ENCODE data around the gene AGTRAP. TPM values are rescaled to one million over a fixed set of nuclear protein-coding genes. Genes with fewer than 3 reads are reported as not detected.
A peak's percentile ranks its signal among the peaks of the same experiment; 100 is the strongest.

The AGTRAP gene
- total and polyA plus RNA-seq, 9 of the 15 experiments (the other 6 are each of a cell fraction or from before 2014, with no cell fraction given) = 26.8 to 105 (median 57.5) TPM

DNA sequence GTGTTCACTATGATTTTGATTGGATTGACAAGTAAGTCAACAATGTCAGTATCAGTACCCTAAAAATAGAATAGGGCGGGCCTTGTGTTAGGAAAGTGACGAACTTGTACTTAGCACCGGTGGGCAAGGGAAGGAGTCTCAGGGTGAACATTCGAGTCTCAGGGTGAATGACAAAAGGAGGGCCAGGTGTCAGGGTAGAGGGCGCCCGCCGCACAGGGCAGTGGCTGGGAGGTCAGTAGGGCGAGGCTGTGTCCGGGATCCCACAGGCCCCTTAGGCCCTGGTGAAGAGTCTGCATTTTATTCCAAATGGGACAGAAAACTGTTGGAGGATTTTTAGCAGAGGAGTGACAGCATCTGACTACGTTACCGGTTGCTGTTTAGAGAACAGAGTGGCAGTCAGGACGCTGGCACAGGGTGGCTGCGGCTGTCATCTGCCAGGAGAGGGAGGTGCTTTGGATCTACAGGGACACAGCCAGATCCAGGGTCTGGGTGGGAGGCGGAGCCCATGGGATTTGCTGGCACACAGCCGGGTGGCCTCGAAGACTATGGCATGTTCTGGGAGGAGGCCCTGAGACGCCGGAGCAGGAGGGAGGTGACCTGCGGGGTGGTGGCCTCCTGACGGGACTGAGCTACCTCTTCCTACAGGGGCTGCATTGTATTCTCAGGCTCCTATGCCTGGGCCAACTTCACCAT is 11.0 kb downstream of the AGTRAP start:
- TF ChIP-seq POLR2G (IDR thresholded peaks at IDR 0.05; ENCODE audit: low read depth, low read length) = 0 out of 2 replicates have a peak, but pooled peaks have one; percentile 31
- no peak for TF ChIP-seq DIDO1 (tag; IDR thresholded peaks at IDR 0.05; ENCODE audit: low read depth)
- 0 out of 2 replicates have a peak, but pooled peaks have one; percentile 22 for TF ChIP-seq MEF2A (IDR thresholded peaks at IDR 0.05; ENCODE audit: control insufficient read depth, low read depth, low read length)
- TF ChIP-seq, protein P1, sequence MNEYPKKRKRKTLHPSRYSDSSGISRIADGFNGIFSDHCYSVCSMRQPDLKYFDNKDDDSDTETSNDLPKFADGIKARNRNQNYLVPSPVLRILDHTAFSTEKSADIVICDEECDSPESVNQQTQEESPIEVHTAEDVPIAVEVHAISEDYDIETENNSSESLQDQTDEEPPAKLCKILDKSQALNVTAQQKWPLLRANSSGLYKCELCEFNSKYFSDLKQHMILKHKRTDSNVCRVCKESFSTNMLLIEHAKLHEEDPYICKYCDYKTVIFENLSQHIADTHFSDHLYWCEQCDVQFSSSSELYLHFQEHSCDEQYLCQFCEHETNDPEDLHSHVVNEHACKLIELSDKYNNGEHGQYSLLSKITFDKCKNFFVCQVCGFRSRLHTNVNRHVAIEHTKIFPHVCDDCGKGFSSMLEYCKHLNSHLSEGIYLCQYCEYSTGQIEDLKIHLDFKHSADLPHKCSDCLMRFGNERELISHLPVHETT (CRISPR knock-in tag; conservative IDR thresholded peaks at IDR 0.05 in 1 of 2, IDR thresholded peaks at IDR 0.05 in 1 of 2) = no peak
- 0 out of 2 replicates have a peak, but pooled peaks have one; percentile 18 for TF ChIP-seq MEF2D (tag; conservative IDR thresholded peaks at IDR 0.05; ENCODE audit: low read depth)
- WGBS (ENCODE audit: insufficient coverage, low coverage, missing lambda C conversion rate) = 84% methylated on average over 20 of the region's 20 CpGs
- no peaks in the 10 kb centered on the region for H3K9me3 ChIP-seq (replicated peaks; ENCODE audit: control insufficient read depth, insufficient read depth, low read depth, low read length)
- H3K9ac ChIP-seq (ENCODE audit: insufficient read depth in 1 of 2, low read depth in 2 of 2, low read length in 2 of 2) = peak overlapping the region in 1 of 2 experiments; percentile 41; a peak in 1 of 4 replicates
- no peak overlapping the region for H3K4me3 ChIP-seq
- CTCF ChIA-PET (ENCODE audit: low intra/inter-chr PET ratio) = no interaction called here
- H3K4me2 ChIP-seq (ENCODE audit: insufficient read depth, low read length) = no peak overlapping the region
- ATAC-seq (no peak), FAIRE-seq (no peak), DNase-seq (ENCODE audit: extremely low read depth in 1 of 4, low spot score in 3 of 4) (no peak)
- in situ Hi-C loops (cut with MboI) = no loop called here
- intact Hi-C loops (cut with micrococcal nuclease) = no loop called here
- BruUV-seq (replicated peaks) = no TSS peak
- H3K27ac ChIP-seq (ENCODE audit: extremely low read depth, low read depth, low read length) = no peak overlapping the region
- no peaks in the 10 kb centered on the region for H3K9me1 ChIP-seq (ENCODE audit: control insufficient read depth, insufficient read depth, low read length)
- H4K20me1 ChIP-seq (replicated peaks; ENCODE audit: control insufficient read depth, insufficient read depth, low read length) = no peaks in the 10 kb centered on the region
- H3K36me3 ChIP-seq (ENCODE audit: control insufficient read depth, insufficient read depth, low read length) = peaks cover 56% of the 10 kb centered on the region; the same call in 2 of the 3 replicates
- POLR2A ChIA-PET = no interaction called here
- H3K27me3 ChIP-seq (ENCODE audit: control insufficient read depth in 2 of 2, insufficient read depth in 2 of 2, low read length in 2 of 2) = no peaks in the 10 kb centered on the region
- H3K4me1 ChIP-seq (replicated peaks in 1 of 2; ENCODE audit: control insufficient read depth in 2 of 2, insufficient read depth in 2 of 2, low read length in 2 of 2) = peaks cover 13 to 48% of the 10 kb centered on the region in 2 experiments
- peaks cover 3% of the 10 kb centered on the region; the same call in 2 of the 3 replicates for H3K79me2 ChIP-seq (ENCODE audit: control insufficient read depth, insufficient read depth, low read length)
- H2AFZ ChIP-seq (ENCODE audit: low read depth, low read length) = no peak overlapping the region
